PFSK-1 (cell line): Measurements from ENCODE around the gene PHF12.

Experiments
- FOXP2 ChIP-seq: optimal IDR thresholded peaks from 2 replicates; pipeline ENCODE3; 2011; ENCODE audit warnings: borderline replicate concordance, control low read depth, inconsistent platforms; ENCODE audit not compliant: insufficient read depth; ENCODE audit errors: extremely low read length, extremely low read depth
- POLR2AphosphoS5 ChIP-seq: IDR thresholded peaks from 2 replicates; pipeline ENCODE4 v1.6.1; 2012; ENCODE audit warnings: low read depth, mild to moderate bottlenecking, control low read depth, low read length, moderate library complexity
- REST ChIP-seq, 2 experiments: IDR thresholded peaks; 2 replicates each; pipeline versions ENCODE4 v1.6.1 to v1.8.0; 2011 to 2012; ENCODE audit warnings: low read depth in 2 of 2, low read length in 2 of 2, control low read depth in 1 of 2, inconsistent platforms in 1 of 2, mild to moderate bottlenecking in 1 of 2, moderate library complexity in 1 of 2; ENCODE audit not compliant: insufficient read depth in 1 of 2
- SIN3A ChIP-seq: IDR thresholded peaks from 2 replicates; pipeline ENCODE4 v1.6.1; 2012; ENCODE audit warnings: mild to moderate bottlenecking, low read length, moderate library complexity, borderline replicate concordance; ENCODE audit not compliant: insufficient read depth
- TAF1 ChIP-seq: IDR thresholded peaks from 2 replicates; pipeline ENCODE4 v1.6.1; 2012; ENCODE audit warnings: low read length, control low read depth, borderline replicate concordance; ENCODE audit not compliant: insufficient read depth

Gene PHF12

DNA sequence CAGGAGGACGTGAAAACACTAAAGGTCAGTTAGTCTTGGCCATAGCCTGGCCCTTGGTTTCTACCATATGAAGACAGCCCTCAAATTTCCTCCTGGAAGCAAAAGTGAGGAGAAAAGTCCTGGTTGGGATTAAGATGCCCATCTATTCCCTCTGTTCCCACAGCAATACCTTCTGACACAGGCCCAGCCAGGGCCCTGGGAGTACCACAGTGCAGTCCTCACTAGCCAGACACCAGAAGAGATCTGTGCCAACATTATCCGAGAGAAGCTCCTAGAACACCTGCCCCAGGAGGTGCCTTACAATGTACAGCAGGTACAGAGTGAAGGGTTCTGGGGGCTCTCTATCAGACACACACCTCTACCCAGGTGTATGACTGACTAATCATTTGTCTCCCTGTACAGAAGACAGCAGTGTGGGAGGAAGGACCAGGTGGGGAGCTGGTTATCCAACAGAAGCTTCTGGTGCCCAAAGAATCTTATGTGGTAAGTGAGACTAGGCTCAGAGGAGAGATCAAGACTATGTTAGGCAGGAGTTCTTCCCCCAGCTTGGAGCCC, 92.4 kb downstream of the PHF12 start:
- no peak for TF ChIP-seq SIN3A

DNA sequence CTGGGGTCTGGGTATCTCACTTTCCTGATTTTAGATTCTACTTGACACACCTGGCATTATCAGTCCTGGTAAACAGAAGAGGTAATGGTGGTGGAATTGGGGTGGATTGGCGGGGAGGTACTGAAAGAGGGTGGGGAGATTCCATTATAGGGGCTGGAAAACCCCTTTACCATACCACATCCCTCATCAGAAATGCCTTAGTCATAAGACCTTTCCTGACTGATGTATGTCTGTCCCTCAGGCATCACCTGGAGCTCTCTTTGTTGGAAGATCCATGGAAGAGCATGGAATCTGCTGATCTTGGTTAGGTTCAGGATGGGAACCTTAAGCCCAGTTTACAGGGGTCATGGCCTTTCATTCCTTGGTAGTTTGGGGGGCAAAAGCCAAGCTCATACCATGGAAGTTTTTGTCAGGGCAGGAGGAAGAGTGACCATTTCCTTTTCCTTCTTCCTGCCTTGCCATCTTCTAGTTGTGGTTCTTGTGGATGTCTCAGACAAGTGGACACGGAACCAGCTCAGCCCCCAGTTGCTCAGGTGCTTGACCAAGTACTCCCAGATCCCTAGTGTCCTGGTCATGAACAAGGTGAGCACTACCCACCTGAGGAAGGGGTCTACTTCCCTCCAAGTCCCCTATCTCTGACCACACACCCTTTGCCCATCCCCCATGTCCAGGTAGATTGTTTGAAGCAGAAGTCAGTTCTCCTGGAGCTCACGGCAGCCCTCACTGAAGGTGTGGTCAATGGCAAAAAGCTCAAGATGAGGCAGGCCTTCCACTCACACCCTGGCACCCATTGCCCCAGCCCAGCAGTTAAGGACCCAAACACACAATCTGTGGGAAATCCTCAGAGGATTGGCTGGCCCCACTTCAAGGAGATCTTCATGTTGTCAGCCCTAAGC, 93.2 kb downstream of the PHF12 start:
- TF ChIP-seq SIN3A: no peak
- no peak for TF ChIP-seq FOXP2
- TF ChIP-seq POLR2AphosphoS5: no peak
- TF ChIP-seq TAF1: no peak
- TF ChIP-seq REST (IDR thresholded peaks at IDR 0.05; ENCODE audit: insufficient read depth in 1 of 2, low read depth in 2 of 2, low read length in 2 of 2): no peak

GRCh38 chr17:28856028-28856574, 95.2 kb downstream of the PHF12 start:
- TF ChIP-seq REST (IDR thresholded peaks at IDR 0.05; ENCODE audit: insufficient read depth in 1 of 2, low read depth in 2 of 2, low read length in 2 of 2) (no peak), SIN3A (no peak), FOXP2 (no peak), TAF1 (no peak), POLR2AphosphoS5 (no peak)

DNA sequence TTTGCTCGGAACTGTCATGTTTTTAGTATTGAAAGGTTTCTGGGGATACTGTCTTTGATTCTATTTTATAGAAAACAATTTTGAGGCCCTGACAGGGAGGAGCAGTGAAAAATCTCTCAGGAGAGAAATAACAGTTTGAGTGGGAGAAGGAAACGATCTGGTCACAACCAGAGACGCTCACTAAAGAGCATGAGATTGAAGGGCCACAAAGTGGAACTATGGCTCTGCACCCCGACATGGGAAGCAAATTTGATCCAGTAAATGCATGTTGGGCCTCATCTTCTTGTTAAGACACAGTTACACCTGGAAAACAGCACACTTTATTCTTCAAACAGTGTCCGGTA, 96.0 kb downstream of the PHF12 start:
- no peak for TF ChIP-seq REST (IDR thresholded peaks at IDR 0.05; ENCODE audit: insufficient read depth in 1 of 2, low read depth in 2 of 2, low read length in 2 of 2)
- no peak for TF ChIP-seq TAF1
- TF ChIP-seq SIN3A: no peak
- TF ChIP-seq FOXP2: no peak
- no peak for TF ChIP-seq POLR2AphosphoS5
